HFF-Myc (cell line): Measurements from ENCODE around the gene HOOK2.

ENCODE experiments used
- DNase-seq: peaks from one replicate; pipeline ENCODE4 v3.0.0-alpha.2; 2011; ENCODE audit warnings: low read depth; ENCODE audit errors: extremely low read depth
- H3K4me3 ChIP-seq: replicated peaks from 2 replicates; pipeline ENCODE4 v1.5.1; 2011; ENCODE audit warnings: low read depth, mild to moderate bottlenecking, control low read depth, low read length
- TF ChIP-seq, protein P1 (sequence below): IDR thresholded peaks from 2 replicates; pipeline ENCODE4 v1.5.1; 2012; ENCODE audit warnings: mild to moderate bottlenecking, low read depth, low read length, control low read depth; ENCODE audit errors: missing control alignments

Gene HOOK2

DNA sequence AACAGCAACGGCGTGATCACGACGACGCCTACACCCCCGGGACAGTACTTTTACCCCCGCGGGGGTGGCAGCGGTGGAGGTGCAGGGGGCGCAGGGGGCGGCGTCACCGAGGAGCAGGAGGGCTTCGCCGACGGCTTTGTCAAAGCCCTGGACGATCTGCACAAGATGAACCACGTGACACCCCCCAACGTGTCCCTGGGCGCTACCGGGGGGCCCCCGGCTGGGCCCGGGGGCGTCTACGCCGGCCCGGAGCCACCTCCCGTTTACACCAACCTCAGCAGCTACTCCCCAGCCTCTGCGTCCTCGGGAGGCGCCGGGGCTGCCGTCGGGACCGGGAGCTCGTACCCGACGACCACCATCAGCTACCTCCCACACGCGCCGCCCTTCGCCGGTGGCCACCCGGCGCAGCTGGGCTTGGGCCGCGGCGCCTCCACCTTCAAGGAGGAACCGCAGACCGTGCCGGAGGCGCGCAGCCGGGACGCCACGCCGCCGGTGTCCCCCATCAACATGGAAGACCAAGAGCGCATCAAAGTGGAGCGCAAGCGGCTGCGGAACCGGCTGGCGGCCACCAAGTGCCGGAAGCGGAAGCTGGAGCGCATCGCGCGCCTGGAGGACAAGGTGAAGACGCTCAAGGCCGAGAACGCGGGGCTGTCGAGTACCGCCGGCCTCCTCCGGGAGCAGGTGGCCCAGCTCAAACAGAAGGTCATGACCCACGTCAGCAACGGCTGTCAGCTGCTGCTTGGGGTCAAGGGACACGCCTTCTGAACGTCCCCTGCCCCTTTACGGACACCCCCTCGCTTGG is 16.9 kb upstream of the HOOK2 start:
- TF ChIP-seq, protein P1, sequence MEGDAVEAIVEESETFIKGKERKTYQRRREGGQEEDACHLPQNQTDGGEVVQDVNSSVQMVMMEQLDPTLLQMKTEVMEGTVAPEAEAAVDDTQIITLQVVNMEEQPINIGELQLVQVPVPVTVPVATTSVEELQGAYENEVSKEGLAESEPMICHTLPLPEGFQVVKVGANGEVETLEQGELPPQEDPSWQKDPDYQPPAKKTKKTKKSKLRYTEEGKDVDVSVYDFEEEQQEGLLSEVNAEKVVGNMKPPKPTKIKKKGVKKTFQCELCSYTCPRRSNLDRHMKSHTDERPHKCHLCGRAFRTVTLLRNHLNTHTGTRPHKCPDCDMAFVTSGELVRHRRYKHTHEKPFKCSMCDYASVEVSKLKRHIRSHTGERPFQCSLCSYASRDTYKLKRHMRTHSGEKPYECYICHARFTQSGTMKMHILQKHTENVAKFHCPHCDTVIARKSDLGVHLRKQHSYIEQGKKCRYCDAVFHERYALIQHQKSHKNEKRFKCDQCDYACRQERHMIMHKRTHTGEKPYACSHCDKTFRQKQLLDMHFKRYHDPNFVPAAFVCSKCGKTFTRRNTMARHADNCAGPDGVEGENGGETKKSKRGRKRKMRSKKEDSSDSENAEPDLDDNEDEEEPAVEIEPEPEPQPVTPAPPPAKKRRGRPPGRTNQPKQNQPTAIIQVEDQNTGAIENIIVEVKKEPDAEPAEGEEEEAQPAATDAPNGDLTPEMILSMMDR, result no peak
- no peak for DNase-seq
- H3K4me3 ChIP-seq, result peak overlapping the region; percentile 84

DNA sequence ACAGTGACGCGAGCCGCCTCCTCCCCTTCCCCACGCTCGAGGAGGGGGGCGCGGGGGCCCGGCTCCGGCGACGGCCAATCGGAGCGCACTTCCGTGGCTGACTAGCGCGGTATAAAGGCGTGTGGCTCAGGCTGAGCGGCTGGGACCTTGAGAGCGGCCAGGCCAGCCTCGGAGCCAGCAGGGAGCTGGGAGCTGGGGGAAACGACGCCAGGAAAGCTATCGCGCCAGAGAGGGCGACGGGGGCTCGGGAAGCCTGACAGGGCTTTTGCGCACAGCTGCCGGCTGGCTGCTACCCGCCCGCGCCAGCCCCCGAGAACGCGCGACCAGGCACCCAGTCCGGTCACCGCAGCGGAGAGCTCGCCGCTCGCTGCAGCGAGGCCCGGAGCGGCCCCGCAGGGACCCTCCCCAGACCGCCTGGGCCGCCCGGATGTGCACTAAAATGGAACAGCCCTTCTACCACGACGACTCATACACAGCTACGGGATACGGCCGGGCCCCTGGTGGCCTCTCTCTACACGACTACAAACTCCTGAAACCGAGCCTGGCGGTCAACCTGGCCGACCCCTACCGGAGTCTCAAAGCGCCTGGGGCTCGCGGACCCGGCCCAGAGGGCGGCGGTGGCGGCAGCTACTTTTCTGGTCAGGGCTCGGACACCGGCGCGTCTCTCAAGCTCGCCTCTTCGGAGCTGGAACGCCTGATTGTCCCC is 16.1 kb upstream of the HOOK2 start, which contains the start of gene JUNB:
Gene JUNB, plus strand, starts transcription at position 142 of the 706 bp plus-strand sequence. Its CDS starts 286 bp downstream, at position 428.
- peak; percentile 92 for DNase-seq
- H3K4me3 ChIP-seq, result peak within 1 kb of the TSS; percentile 84
- TF ChIP-seq, protein P1, result no peak

DNA sequence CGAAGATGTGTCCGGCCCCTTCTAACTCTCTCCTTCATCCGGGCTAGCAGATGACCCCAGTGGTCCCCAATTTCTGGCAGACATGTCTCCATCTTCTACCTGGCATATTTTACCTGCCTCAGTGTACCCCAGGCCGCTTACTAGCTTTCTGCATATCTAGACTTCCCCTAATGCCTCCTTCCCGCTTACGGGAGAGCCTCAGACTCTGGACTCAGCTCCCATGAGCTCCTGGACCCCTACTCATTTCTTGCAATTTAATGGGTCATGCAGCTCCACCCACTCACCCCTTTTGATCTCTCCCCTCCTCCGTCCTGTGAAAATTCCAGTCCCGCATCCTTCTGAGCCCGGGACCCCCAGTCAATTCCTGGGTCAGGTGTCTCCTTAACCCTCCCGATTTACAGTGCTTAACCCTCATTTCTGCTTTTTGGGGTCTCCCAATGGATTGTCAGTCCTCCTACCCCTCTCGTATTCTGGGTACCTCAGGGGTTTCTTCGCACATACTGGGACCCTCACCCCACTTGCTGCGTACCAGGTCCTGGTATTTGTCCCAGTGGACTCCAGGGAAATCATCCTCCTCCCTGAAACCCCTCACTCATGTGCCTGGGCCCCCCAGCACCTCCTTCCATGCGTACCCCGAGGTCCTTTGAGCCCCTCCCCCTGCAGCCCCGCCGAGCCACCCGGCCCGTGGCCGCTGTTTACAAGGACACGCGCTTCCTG is 15.4 kb upstream of the HOOK2 start:
- TF ChIP-seq, protein P1, result no peak
- H3K4me3 ChIP-seq, result peak overlapping the region; percentile 84
- no peak for DNase-seq

DNA sequence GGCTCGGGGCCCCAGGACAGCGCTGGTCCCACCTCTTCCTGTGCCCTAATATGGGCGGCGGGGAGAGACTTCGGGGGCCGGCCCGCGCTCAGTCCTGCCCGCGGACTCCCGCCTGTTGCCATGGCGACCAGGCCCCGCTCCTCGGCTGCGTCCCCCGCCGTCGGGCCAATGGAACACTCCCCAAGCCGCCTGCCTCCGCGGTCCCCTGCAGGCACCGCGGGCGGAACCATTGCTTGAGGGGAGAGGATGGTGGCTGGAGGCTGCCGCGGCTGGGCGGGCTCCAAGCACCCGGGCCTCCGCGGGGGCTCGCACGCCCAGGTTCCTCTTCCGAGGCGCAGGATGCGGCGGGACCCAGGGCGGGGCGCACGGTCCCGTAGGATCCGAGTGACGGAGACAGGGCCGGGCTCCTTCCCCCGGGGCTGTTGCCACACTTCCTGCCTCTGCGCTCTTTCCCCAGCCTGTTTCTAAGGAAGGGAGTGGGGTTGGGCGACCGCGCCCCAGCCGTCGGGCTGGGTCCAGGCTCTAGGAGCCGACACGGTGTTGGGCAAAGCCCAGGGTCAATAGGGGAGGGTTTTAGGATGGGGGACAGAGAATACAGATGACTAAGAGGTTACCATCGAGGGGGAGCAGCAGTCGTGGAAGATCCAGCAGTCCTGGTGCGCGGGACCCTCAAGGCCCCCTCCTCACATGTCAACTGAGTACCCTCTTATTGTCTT is 14.7 kb upstream of the HOOK2 start:
- TF ChIP-seq, protein P1, result no peak
- peak overlapping the region; percentile 84 for H3K4me3 ChIP-seq
- no peak for DNase-seq

DNA sequence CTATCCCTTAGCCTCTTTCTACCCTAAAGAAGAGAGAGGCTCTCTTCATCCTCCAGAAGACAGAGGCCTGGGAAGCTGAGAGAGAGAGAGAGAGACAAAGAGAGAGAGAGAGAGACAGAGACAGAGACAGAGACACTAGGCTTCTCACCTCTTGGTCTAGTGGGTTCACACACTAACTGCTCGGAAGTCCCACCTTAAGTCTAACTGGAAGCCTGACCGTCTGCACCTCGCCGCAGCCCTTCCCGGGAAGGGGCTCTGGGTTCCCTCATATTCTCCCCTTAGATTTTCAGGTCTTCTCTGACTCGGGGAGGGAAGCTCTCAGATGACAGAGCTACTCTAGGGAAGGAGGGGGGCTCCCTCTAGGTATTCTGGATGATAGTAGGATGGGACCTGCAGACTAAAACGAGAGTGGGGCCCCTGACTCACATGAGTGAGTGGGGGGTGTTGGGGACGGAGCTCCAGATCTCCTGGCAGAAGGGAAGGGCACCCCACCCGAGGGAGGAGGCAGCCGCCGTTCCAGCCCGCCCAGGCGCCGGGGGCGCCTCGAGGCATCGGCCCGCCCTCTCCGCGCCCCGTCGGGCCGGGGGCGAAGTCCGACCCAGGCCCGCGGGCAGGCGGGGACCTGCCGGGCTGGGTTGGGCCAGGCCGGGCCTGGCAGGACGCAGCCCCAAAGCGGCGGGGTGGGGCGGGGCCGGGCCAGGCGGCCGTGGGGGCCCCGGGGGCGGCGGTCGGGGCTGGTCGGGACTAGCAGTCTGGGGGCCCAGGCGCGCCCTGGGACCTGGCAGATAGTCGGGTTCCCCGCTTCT is 13.9 kb upstream of the HOOK2 start:
- no peak for DNase-seq
- TF ChIP-seq, protein P1, result no peak
- H3K4me3 ChIP-seq, result peak overlapping the region; percentile 31
